Measurements from ENCODE around the gene ITGAX. TPM values are rescaled to one million over a fixed set of nuclear protein-coding genes. Genes with fewer than 3 reads are reported as not detected.

ITGAX gene
- total RNA-seq, 2 experiments from 2014 or later, result 22.7 to 25.0 TPM

GRCh38 chr16:31363721-31364120 is 8.7 kb downstream of the ITGAX start:
- POLR2A ChIA-PET, result no interaction called here

GRCh38 chr16:31364421-31364820 is 9.4 kb downstream of the ITGAX start:
- H3K4me3 Mint-ChIP-seq, result no peak overlapping the region
- no peak overlapping the region for H3K27ac Mint-ChIP-seq
- DNase-seq, result no peak
- no peaks in the 10 kb centered on the region for H3K9me3 Mint-ChIP-seq (ENCODE audit: insufficient read depth)
- no peaks in the 10 kb centered on the region for H3K27me3 Mint-ChIP-seq (ENCODE audit: low read depth)
- ATAC-seq, result no peak
- peaks cover 8% of the 10 kb centered on the region for H3K36me3 Mint-ChIP-seq (ENCODE audit: low read depth)
- ChIA-PET CTCF (no interaction called here), POLR2A (no interaction called here)
- H3K4me1 Mint-ChIP-seq (ENCODE audit: low read depth), result peaks cover 52% of the 10 kb centered on the region

More at GRCh38 chr16:31363721-31364120, 8.7 kb downstream of the ITGAX start:
- CTCF ChIA-PET, result interaction anchor here (0.8 kb wide), 1 partner anchor 79 kb away, joined by 3 read pairs; the partner anchor contains the start of gene ZNF843
- Mint-ChIP-seq H3K4me1 (ENCODE audit: low read depth) (peaks cover 52% of the 10 kb centered on the region), H3K27ac (no peak overlapping the region), H3K36me3 (ENCODE audit: low read depth) (peaks cover 8% of the 10 kb centered on the region), H3K27me3 (ENCODE audit: low read depth) (no peaks in the 10 kb centered on the region), H3K9me3 (ENCODE audit: insufficient read depth) (no peaks in the 10 kb centered on the region), H3K4me3 (no peak overlapping the region)
- ATAC-seq, result no peak
- no peak for DNase-seq

GRCh38 chr16:31365131-31365865 is 10.3 kb downstream of the ITGAX start:
- ATAC-seq (peak; percentile 71), DNase-seq (peak; percentile 40)
- Mint-ChIP-seq H3K27ac (peak overlapping the region; percentile 79), H3K27me3 (ENCODE audit: low read depth) (peaks cover 2% of the 10 kb centered on the region), H3K9me3 (ENCODE audit: insufficient read depth) (no peaks in the 10 kb centered on the region), H3K4me1 (ENCODE audit: low read depth) (peaks cover 50% of the 10 kb centered on the region), H3K4me3 (no peak overlapping the region), H3K36me3 (ENCODE audit: low read depth) (peaks cover 8% of the 10 kb centered on the region)
- ChIA-PET CTCF (interaction anchor here (0.9 to 1.0 kb wide), 2 partner anchors 17 to 77 kb away, joined by 4 read pairs; partner anchors contain the start of gene ZNF843), POLR2A (interaction anchor here (0.7 kb wide), 1 partner anchor 164 kb away, joined by 3 read pairs; no protein-coding TSS in a partner anchor)

DNA sequence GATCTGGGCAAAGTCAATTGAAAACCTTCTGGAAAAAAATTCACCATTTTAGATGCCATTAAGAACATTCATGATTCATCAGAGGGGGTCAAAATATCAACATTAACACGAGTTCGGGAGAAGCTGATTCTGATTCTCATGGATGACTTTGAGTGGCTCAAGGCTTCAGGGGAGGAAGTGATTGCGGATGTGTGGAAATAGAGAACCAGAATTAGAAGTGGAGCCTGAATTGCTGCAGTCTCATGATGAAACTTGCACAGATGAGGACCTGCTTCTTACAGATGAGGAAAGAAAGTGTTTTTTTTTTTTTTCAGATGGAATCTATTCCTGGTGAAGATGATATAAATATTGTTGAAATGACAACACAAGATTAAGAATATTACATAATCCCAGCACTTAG is 12.9 kb downstream of the ITGAX start:
- POLR2A ChIA-PET, result no interaction called here
- CTCF ChIA-PET, result interaction anchor here (0.6 to 2.1 kb wide), 3 partner anchors 9 to 88 kb away, joined by 3 to 6 read pairs (median 3); no protein-coding TSS in a partner anchor

DNA sequence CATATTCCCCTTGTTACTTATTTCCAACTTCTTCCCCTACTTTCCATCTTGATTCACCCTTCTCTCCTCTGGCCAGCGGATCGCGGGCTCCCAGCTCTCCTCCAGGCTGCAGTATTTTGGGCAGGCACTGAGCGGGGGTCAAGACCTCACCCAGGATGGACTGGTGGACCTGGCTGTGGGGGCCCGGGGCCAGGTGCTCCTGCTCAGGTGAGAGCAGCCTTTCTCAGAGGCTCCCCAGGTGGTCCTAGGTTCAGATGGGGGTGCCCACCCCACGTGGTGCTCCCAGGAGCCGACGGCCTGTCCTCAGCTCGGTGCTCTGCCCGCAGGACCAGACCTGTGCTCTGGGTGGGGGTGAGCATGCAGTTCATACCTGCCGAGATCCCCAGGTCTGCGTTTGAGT is 16.0 kb downstream of the ITGAX start:
- Mint-ChIP-seq H3K4me1 (ENCODE audit: low read depth) (peaks cover 25% of the 10 kb centered on the region), H3K9me3 (ENCODE audit: insufficient read depth) (no peaks in the 10 kb centered on the region), H3K27ac (no peak overlapping the region), H3K27me3 (ENCODE audit: low read depth) (peaks cover 18% of the 10 kb centered on the region), H3K4me3 (no peak overlapping the region), H3K36me3 (ENCODE audit: low read depth) (peaks cover 17% of the 10 kb centered on the region)
- POLR2A ChIA-PET, result no interaction called here
- DNase-seq, result no peak
- CTCF ChIA-PET, result no interaction called here
- ATAC-seq, result no peak

More for the DNA sequence above, 12.9 kb downstream of the ITGAX start:
- Mint-ChIP-seq H3K27me3 (ENCODE audit: low read depth) (peaks cover 5% of the 10 kb centered on the region), H3K9me3 (ENCODE audit: insufficient read depth) (no peaks in the 10 kb centered on the region), H3K27ac (peak overlapping the region; percentile 7), H3K36me3 (ENCODE audit: low read depth) (peaks cover 8% of the 10 kb centered on the region), H3K4me1 (ENCODE audit: low read depth) (peaks cover 44% of the 10 kb centered on the region), H3K4me3 (no peak overlapping the region)
- DNase-seq, result no peak
- ATAC-seq, result no peak

DNA sequence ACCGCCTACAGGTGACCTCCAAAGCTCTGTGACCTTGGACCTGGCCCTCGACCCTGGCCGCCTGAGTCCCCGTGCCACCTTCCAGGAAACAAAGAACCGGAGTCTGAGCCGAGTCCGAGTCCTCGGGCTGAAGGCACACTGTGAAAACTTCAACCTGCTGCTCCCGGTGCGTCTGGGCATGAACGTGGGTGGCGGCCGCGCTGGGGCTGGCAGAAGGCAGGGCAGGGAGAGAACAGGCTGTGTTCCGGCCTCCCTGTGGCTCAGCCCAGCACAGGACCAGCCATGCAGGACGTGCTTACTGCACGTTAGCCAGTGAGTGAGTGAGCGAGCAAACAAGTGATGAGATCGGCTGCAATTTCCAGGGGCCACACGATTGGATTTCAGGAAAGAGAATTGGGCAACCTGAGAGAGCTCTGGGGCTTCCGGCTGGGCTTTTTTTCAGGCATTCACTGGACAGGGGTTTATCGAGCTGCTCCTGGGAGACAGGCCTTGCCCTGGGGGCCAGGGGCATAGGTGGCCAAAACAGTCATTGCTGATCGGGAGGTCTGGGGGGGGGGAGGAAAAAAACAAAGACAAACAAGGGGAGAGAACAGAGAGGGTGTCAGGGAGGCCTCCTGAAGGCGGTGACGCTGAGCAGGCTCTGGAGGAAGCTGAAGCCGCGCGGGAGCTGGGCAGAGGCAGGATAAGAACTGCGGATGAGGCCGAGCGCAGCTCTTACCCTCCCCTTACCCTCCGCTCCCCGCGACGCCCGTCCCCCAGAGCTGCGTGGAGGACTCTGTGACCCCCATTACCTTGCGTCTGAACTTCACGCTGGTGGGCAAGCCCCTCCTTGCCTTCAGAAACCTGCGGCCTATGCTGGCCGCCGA is 16.9 kb downstream of the ITGAX start:
- peaks cover 22% of the 10 kb centered on the region for H3K4me1 Mint-ChIP-seq (ENCODE audit: low read depth)
- no peak for ATAC-seq

GRCh38 chr16:31373235-31373634 is 18.3 kb downstream of the ITGAX start:
- Mint-ChIP-seq H3K27ac (no peak overlapping the region), H3K4me1 (ENCODE audit: low read depth) (peaks cover 18% of the 10 kb centered on the region), H3K27me3 (ENCODE audit: low read depth) (peaks cover 18% of the 10 kb centered on the region), H3K9me3 (ENCODE audit: insufficient read depth) (no peaks in the 10 kb centered on the region), H3K36me3 (ENCODE audit: low read depth) (peaks cover 21% of the 10 kb centered on the region), H3K4me3 (no peak overlapping the region)
- POLR2A ChIA-PET, result no interaction called here
- no peak for ATAC-seq
- CTCF ChIA-PET, result interaction anchor here (0.7 to 2.8 kb wide), 2 partner anchors 9 to 196 kb away, joined by 3 to 9 read pairs; no protein-coding TSS in a partner anchor
- no peak for DNase-seq

More for the DNA sequence above, 16.9 kb downstream of the ITGAX start:
- ChIA-PET CTCF (interaction anchor here (1.4 to 2.8 kb wide), 2 partner anchors 11 to 71 kb away, joined by 4 to 9 read pairs; partner anchors contain the start of gene ZNF843), POLR2A (no interaction called here)
- H3K9me3 Mint-ChIP-seq (ENCODE audit: insufficient read depth), result no peaks in the 10 kb centered on the region
- no peak overlapping the region for H3K4me3 Mint-ChIP-seq
- peaks cover 18% of the 10 kb centered on the region for H3K27me3 Mint-ChIP-seq (ENCODE audit: low read depth)
- peaks cover 21% of the 10 kb centered on the region for H3K36me3 Mint-ChIP-seq (ENCODE audit: low read depth)
- H3K27ac Mint-ChIP-seq, result no peak overlapping the region
- DNase-seq, result no peak

- peaks cover 17% of the 10 kb centered on the region for H3K27me3 Mint-ChIP-seq (ENCODE audit: low read depth)
- H3K36me3 Mint-ChIP-seq (ENCODE audit: low read depth), result peaks cover 21% of the 10 kb centered on the region
- no peak overlapping the region for H3K4me3 Mint-ChIP-seq
- no peaks in the 10 kb centered on the region for H3K9me3 Mint-ChIP-seq (ENCODE audit: insufficient read depth)
- DNase-seq, result no peak
- CTCF ChIA-PET, result no interaction called here
- no peak overlapping the region for H3K27ac Mint-ChIP-seq
- peaks cover 18% of the 10 kb centered on the region for H3K4me1 Mint-ChIP-seq (ENCODE audit: low read depth)
- ATAC-seq, result no peak
- POLR2A ChIA-PET, result no interaction called here
Measured at GRCh38 chr16:31375231-31375630, 20.3 kb downstream of the ITGAX start.

DNA sequence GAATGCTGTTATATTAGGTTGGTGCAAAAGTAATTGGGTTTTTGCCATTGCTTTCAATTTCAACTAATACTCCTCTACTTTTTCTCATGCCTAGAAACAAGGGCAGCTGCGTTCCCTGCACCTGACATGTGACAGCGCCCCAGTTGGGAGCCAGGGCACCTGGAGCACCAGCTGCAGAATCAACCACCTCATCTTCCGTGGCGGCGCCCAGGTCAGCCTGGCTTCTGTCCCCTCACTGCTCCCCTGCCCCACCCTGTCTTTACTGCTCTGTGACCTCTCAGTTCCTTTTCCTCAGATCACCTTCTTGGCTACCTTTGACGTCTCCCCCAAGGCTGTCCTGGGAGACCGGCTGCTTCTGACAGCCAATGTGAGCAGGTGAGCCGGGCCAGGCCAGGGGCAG is 21.7 kb downstream of the ITGAX start:
- ATAC-seq, result no peak
- Mint-ChIP-seq H3K9me3 (ENCODE audit: insufficient read depth) (no peaks in the 10 kb centered on the region), H3K27me3 (ENCODE audit: low read depth) (peaks cover 13% of the 10 kb centered on the region), H3K36me3 (ENCODE audit: low read depth) (peaks cover 26% of the 10 kb centered on the region), H3K4me1 (ENCODE audit: low read depth) (peaks cover 20% of the 10 kb centered on the region), H3K27ac (no peak overlapping the region), H3K4me3 (no peak overlapping the region)
- POLR2A ChIA-PET, result no interaction called here
- DNase-seq, result no peak
- CTCF ChIA-PET, result interaction anchor here (1.1 kb wide), 1 partner anchor 67 kb away, joined by 3 read pairs; no protein-coding TSS in a partner anchor

DNA sequence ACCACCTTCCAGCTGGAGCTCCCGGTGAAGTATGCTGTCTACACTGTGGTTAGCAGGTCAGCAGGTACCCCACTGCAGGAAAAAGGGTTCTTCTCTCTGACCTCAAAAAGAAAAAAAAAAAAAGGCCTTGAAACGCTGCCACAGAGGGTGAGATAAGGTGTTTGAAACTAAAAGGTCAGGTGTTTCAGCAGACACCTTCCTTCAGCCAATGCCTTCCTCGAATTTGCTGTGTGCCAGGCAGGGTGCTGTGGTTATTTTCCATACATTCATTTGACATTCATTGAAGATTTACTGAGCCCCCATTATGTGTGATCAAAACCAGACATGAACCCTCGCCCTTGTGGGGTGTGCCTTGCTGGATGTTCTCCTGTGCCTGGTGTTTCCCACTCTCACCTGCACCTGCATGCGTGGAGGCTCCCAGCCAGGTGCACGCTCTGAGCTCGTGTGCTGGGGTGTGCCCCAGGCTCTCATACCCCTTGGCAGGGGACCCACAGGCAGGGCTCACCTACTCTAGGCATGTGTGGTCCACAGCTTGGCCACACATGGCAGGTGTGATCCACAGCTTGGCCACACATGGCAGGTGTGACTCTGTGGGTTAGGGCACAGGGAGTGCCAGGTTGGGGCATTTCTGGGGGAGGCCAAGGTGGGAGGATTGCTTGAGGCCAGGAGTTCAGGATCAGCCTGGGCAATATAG is 22.4 kb downstream of the ITGAX start:
- CTCF ChIA-PET, result interaction anchor here (1.1 kb wide), 1 partner anchor 67 kb away, joined by 3 read pairs; no protein-coding TSS in a partner anchor

GRCh38 chr16:31380201-31380600 is 25.2 kb downstream of the ITGAX start:
- POLR2A ChIA-PET, result interaction anchor here (0.7 kb wide), 1 partner anchor 22 kb away, joined by 3 read pairs; no protein-coding TSS in a partner anchor

More for the DNA sequence above, 22.4 kb downstream of the ITGAX start:
- ATAC-seq (no peak), DNase-seq (no peak)
- no peak overlapping the region for H3K4me3 Mint-ChIP-seq
- H3K27me3 Mint-ChIP-seq (ENCODE audit: low read depth), result peaks cover 13% of the 10 kb centered on the region
- H3K4me1 Mint-ChIP-seq (ENCODE audit: low read depth), result peaks cover 23% of the 10 kb centered on the region
- no peaks in the 10 kb centered on the region for H3K9me3 Mint-ChIP-seq (ENCODE audit: insufficient read depth)
- peaks cover 29% of the 10 kb centered on the region for H3K36me3 Mint-ChIP-seq (ENCODE audit: low read depth)
- no peak overlapping the region for H3K27ac Mint-ChIP-seq
- POLR2A ChIA-PET, result interaction anchor here (0.6 kb wide), 1 partner anchor 23 kb away, joined by 7 read pairs; no protein-coding TSS in a partner anchor

More at GRCh38 chr16:31380201-31380600, 25.2 kb downstream of the ITGAX start:
- CTCF ChIA-PET, result interaction anchor here (1.0 kb wide), 1 partner anchor 79 kb away, joined by 3 read pairs; no protein-coding TSS in a partner anchor
- peaks cover 23% of the 10 kb centered on the region for H3K36me3 Mint-ChIP-seq (ENCODE audit: low read depth)
- H3K27me3 Mint-ChIP-seq (ENCODE audit: low read depth), result peaks cover 4% of the 10 kb centered on the region
- H3K9me3 Mint-ChIP-seq (ENCODE audit: insufficient read depth), result no peaks in the 10 kb centered on the region
- no peak for ATAC-seq
- no peak overlapping the region for H3K27ac Mint-ChIP-seq
- no peak for DNase-seq
- H3K4me3 Mint-ChIP-seq, result no peak overlapping the region
- H3K4me1 Mint-ChIP-seq (ENCODE audit: low read depth), result peaks cover 33% of the 10 kb centered on the region

Measured in activated CD8-positive, alpha-beta T cell treated with anti-CD3 and anti-CD28 coated beads, Interleukin-2, amount 10 ng/mL, durations not matched to agents 7 days and 5 days (primary cell).